ENCODE data around the gene REV3L.

Gene REV3L

GRCh38 chr6:111423055-111423633 is 59.9 kb downstream of the REV3L start:
- DNase-seq (ENCODE audit: low read depth) = no peak

DNA sequence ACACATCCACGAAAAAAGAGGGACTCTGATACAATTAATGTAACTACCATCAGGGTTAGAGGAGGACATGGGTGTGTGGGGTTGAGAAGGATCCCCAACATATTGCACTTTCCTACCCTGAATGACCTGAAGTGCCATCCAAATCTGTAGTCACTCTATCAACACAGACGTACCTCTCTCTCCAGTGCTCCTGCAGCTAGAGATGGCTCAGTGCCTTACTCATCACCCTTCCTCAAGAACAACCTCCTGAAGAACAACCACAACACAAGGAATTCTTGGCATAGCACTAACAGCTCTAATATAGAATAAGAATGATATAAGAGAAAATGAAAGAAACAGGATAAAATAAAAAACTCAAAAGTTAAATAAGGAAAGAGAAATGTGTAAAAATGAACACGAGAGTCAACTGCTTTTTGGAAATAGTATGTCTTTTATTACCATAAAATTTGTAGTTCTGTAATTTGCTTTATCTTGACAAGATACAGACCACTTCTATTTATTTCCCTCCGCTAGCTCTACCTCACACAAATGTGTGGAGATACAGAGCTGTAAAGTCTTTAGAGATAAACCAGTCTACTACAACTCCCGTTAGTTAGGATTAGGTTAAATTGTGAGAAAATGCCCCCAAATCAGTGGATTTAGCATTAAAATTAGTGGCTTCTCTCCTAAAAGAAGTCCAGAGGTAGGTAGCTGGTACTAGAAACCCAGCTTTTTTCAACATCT is 63.9 kb downstream of the REV3L start:
- peak; percentile 60 for DNase-seq (ENCODE audit: low read depth)

- no peak for DNase-seq (ENCODE audit: low read depth)
These were observed 65.1 kb downstream of the REV3L start for GRCh38 chr6:111417946-111418345.

- no peak for DNase-seq (ENCODE audit: low read depth)
These were observed 65.8 kb downstream of the REV3L start for GRCh38 chr6:111417181-111417585.

GRCh38 chr6:111416529-111416928 is 66.5 kb downstream of the REV3L start:
- DNase-seq (ENCODE audit: low read depth) = no peak

GRCh38 chr6:111414373-111414772 is 68.6 kb downstream of the REV3L start:
- DNase-seq (ENCODE audit: low read depth) = no peak

DNA sequence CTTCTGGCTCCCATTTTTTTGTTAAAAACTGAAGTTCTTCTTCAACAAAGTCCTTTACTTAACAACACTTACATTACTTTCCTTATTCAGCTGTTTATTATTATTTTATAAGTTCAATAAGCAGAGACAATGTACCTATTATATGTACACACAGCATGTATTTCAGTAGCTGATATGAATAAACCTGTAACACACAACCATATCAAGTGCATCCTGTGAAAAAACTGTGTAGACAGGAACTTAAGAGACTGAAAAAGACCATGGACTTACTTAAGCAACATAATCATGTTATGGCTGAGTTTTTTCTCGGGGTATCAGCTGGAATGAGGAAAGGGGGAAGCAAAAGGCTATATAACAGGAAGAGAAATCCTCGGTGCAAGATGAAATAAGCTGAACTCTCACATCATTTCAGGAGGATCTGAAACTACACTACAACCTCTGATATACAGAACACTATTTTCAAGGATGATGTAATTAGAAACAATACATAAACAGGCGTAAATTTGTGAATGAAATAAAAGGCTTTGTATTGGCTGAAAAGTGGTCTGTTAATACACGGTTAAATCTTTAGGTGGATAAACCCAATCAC is 70.9 kb downstream of the REV3L start:
- DNase-seq (ENCODE audit: low read depth) = no peak

- DNase-seq (ENCODE audit: low read depth) = no peak
These were observed 72.0 kb downstream of the REV3L start for GRCh38 chr6:111411046-111411445.

GRCh38 chr6:111410371-111410770 is 72.6 kb downstream of the REV3L start:
- no peak for DNase-seq (ENCODE audit: low read depth)

DNA sequence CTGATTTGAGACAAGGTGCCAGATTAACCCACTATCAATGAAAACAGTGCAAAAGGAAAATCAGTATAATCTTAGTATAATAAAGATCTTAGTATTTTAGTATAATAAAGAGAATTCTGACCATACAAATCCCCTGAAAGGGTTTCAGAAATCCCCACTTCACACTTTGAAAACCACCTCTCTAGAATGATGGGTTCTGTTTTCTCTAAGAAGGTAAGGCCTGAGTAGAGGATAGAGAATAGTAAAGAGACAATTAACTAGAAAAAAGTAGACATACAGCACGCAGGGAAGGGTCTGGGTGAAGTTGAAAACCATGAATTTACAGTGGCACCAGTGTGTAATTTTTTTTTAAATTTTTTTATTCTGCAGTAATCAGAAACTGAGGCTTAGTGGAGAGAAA is 73.6 kb downstream of the REV3L start:
- no peak for DNase-seq (ENCODE audit: low read depth)

DNA sequence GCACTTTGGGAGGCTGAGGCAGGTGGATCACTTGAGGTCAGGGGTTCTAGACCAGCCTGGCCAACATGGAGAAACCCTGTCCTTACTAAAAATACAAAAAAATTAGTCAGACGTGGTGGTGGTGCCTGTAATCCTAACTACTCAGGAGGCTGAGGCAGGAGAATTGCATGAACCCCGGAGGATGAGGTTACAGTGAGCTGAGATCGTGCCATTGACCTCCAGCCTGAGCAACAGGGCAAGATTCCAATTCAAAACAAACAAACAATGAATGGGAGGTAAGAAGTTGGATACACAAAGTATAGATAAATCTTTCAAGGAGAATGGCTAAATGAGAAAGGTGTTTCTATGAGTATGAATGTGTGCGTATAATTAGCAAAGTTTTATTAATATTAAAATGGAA is 75.3 kb downstream of the REV3L start:
- no peak for DNase-seq (ENCODE audit: low read depth)

DNA sequence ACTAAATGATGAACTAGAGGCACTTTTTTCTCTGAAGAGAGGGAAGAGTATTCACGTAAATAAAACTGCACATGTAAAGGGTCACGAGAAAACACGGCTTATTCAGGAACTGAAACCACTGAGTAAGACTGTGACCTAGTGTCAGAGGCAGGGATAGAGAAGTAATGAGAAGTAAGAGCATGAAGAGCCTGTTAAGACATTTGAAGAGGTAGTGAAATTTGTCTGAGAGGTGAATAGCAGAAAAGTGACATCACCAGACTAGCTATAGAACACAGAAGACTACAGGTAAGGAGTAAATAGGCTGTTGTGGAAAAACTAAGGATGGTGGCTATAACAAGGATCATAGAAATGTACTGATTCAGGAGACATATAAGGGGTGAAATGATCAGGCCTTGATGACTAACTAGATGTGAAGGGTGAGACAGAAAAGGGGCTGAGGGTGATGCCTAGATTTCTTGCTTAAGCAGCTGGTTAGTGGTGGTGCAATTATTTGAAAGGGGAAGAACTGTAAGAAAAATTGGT is 76.8 kb downstream of the REV3L start:
- DNase-seq (ENCODE audit: low read depth) = no peak

DNA sequence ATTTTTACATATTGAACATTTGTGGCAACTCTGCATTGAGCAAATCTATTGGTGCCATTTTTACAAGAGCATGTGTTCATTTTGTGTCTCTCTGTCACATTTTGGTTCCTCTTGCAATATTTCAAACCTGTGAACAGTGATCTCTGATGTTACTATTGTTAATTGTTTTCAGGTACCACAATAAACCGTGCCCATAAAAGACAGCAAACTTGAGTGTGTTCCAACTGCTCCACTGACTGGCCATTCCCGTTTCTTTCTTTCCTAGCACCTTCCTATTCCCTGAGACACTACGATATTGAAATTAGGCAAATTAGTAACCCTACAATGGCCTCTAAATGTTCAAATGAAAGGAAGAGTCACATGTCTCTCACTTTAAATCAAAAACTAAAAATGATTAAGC is 79.6 kb downstream of the REV3L start:
- no peak for DNase-seq (ENCODE audit: low read depth)

GRCh38 chr6:111399626-111400025 is 83.4 kb downstream of the REV3L start:
- no peak for DNase-seq (ENCODE audit: low read depth)

DNA sequence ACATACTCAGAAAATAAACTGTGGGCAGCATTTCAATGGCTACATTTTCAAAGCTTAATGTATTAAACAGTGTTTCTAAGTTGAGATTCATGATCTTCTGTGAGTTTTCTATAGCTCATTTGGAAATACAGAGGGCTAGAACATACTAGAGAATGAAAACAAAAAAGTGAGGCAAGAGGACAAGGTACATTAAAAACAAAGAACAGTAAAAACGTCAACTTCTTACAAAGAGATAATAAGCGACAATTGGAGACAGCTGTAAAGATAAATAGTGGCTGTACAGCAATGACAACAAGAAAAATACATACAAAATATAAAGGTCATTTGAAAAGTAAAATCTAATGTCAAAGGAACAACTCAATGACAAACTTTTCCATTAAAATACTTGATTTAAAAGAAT is 94.3 kb downstream of the REV3L start:
- DNase-seq (ENCODE audit: low read depth) = no peak

- DNase-seq (ENCODE audit: low read depth) = no peak
These were observed 100.3 kb downstream of the REV3L start for GRCh38 chr6:111382476-111383294.

GRCh38 chr6:111381728-111382127 is 101.3 kb downstream of the REV3L start:
- DNase-seq (ENCODE audit: low read depth) = no peak

DNA sequence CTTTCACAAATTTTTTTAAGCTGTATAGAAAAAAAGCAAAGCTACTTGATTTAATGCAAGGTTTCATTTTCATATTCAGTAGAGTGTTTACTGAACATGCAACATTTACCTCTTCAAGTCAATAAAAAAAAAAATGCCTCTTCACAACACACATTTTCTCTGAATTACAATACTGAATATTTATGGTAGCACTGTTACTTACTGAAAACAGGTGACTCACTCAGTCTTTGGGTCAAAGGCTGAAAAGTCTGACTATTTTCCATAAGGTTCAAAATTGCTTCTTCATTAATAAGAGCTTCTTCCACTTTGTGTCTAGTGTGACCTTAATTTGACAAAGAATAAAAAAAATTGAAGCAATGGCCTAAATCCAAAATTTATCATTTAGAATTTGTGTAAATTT is 101.9 kb downstream of the REV3L start:
- DNase-seq (ENCODE audit: low read depth) = no peak

DNA sequence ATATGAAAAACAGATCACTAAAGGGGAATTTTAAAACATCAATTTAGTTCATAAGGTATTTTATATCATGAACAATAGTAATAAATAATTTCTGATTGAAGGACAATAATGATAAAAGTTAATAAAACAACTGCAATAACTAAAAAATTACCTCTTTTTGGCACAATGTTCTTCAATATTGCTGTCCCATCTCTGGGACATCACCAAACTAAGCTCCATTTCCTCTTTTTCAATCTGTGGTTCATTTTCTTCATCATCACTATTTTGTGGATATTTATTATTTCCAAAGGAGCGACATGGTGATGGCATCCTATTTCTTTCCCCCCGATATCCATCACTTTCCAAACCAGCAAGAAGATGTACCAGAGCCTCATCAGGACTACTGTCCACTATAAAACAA is 103.2 kb downstream of the REV3L start:
- no peak for DNase-seq (ENCODE audit: low read depth)

DNA sequence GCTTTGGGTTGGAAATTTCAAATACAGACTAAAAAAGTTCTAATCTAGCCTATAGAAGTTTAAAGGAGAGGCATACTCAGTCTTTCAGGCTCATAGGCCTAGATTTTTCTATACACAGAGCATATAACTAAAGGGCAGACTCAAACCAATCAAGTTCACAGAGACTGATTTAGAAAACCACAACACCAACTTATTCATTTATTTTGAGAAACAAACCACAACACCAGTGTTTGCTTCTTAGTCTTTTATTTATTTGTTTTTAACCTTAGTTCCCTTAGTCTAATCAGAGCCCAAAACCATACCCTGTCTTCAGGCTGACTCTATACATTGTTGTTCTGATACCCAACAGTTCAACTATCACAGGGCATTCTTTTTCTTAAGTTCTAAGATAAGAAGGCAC is 103.7 kb downstream of the REV3L start:
- no peak for DNase-seq (ENCODE audit: low read depth)

GRCh38 chr6:111377558-111378120 is 105.4 kb downstream of the REV3L start:
- DNase-seq (ENCODE audit: low read depth) = no peak

DNA sequence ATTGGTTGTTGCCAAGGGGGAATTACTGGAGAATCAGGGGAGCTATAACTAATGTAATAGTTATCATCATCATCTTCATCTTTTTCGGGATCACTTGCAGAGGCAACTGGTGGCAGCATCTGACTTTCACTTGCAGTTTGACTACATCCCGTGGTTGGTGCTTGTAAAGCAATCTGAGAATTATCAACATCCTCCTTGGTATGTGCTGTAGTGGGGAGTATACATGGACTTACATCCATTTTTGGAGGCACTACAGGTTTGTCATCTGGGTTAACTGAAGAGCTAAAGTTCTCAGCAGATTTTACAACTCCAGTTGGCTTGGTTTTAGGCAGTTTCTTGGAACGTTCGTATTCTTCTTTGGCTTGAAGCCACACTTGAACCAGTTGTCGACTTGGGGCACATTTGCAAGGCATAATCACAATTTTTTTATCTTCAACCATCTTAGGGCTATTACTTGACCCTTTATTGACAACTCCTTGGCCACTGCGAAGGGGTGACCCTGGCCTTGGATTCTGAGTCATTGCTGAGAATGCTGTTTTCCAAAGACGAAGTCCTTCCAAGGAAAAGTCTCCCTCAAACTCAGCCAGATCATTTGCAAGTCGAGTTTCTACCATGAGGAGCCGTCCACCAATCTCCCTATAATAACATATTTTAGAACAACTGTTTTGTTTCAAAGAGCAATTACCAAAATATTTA is 115.5 kb downstream of the REV3L start:
- no peak for DNase-seq (ENCODE audit: low read depth)
